ENCODE results near the gene KRTAP21-1. TPM values are rescaled to one million over a fixed set of nuclear protein-coding genes. Genes with fewer than 3 reads are reported as not detected.

The KRTAP21-1 gene
- total and polyA plus RNA-seq, 7 experiments from 2014 or later, result not detected

GRCh38 chr21:30717105-30717504 is 38.1 kb downstream of the KRTAP21-1 start:
- intact Hi-C loops (cut with micrococcal nuclease), result no loop called here
- DNase-seq (no peak), ATAC-seq (no peak)
- Histone ChIP-seq H3K4me1 (ENCODE audit: control insufficient read depth in 2 of 2, insufficient read depth in 2 of 2, low read length in 2 of 2) (no peaks in the 10 kb centered on the region), H3K27ac (ENCODE audit: low read depth, low read length) (no peak overlapping the region), H3K27me3 (ENCODE audit: control insufficient read depth in 2 of 2, insufficient read depth in 2 of 2, low read length in 2 of 2) (no peaks in the 10 kb centered on the region), H3K9me3 (ENCODE audit: control insufficient read depth in 2 of 3, low read length in 3 of 3) (no peaks in the 10 kb centered on the region), H3K36me3 (ENCODE audit: control insufficient read depth in 2 of 3, insufficient read depth in 3 of 3, low read length in 3 of 3) (no peaks in the 10 kb centered on the region), H3K4me3 (ENCODE audit: low read length) (no peak overlapping the region)
- Mint-ChIP-seq H3K4me1 (peaks cover 0 to 25% (median 0%) of the 10 kb centered on the region in 7 donors), H3K27me3 (peaks cover 0 to 4% (median 0%) of the 10 kb centered on the region in 5 donors), H3K4me3 (peak overlapping the region in 1 of 10 donors; percentile 20), H3K27ac (peak overlapping the region in 2 of 9 donors; percentile 29 to 74), H3K36me3 (peaks cover 0 to 10% (median 0%) of the 10 kb centered on the region in 5 donors), H3K9me3 (peaks cover 0 to 10% (median 2%) of the 10 kb centered on the region in 11 donors)
- POLR2A ChIA-PET, result no interaction called here
- CTCF ChIA-PET, result no interaction called here

GRCh38 chr21:30714946-30715345 is 40.3 kb downstream of the KRTAP21-1 start:
- peaks cover 0 to 16% (median 3%) of the 10 kb centered on the region in 11 donors for H3K9me3 Mint-ChIP-seq
- ChIA-PET CTCF (no interaction called here), POLR2A (no interaction called here)
- no peak for ATAC-seq
- H3K27ac Mint-ChIP-seq, result no peak overlapping the region
- H3K4me1 ChIP-seq (ENCODE audit: control insufficient read depth in 2 of 2, insufficient read depth in 2 of 2, low read length in 2 of 2), result no peaks in the 10 kb centered on the region
- peaks cover 0 to 24% (median under 1%) of the 10 kb centered on the region in 7 donors for H3K4me1 Mint-ChIP-seq
- peaks cover 0 to 4% (median 0%) of the 10 kb centered on the region in 5 donors for H3K27me3 Mint-ChIP-seq
- no peak overlapping the region for H3K4me3 ChIP-seq (ENCODE audit: low read length)
- H3K4me3 Mint-ChIP-seq, result no peak overlapping the region
- no peaks in the 10 kb centered on the region for H3K36me3 ChIP-seq (ENCODE audit: control insufficient read depth in 2 of 3, insufficient read depth in 3 of 3, low read length in 3 of 3)
- intact Hi-C loops (cut with micrococcal nuclease), result no loop called here
- H3K27me3 ChIP-seq (ENCODE audit: control insufficient read depth in 2 of 2, insufficient read depth in 2 of 2, low read length in 2 of 2), result no peaks in the 10 kb centered on the region
- DNase-seq, result no peak
- H3K27ac ChIP-seq (ENCODE audit: low read depth, low read length), result no peak overlapping the region
- H3K36me3 Mint-ChIP-seq, result peaks cover 0 to 13% (median 0%) of the 10 kb centered on the region in 5 donors
- no peaks in the 10 kb centered on the region for H3K9me3 ChIP-seq (ENCODE audit: control insufficient read depth in 2 of 3, low read length in 3 of 3)

- Mint-ChIP-seq H3K27me3 (peaks cover 0 to 4% (median 0%) of the 10 kb centered on the region in 5 donors), H3K4me3 (no peak overlapping the region), H3K27ac (no peak overlapping the region), H3K36me3 (peaks cover 0 to 13% (median 0%) of the 10 kb centered on the region in 5 donors), H3K9me3 (peaks cover 0 to 16% (median 3%) of the 10 kb centered on the region in 11 donors), H3K4me1 (peaks cover 0 to 20% (median 1%) of the 10 kb centered on the region in 7 donors)
- no peaks in the 10 kb centered on the region for H3K9me3 ChIP-seq (ENCODE audit: control insufficient read depth in 2 of 3, low read length in 3 of 3)
- no peak overlapping the region for H3K4me3 ChIP-seq (ENCODE audit: low read length)
- intact Hi-C loops (cut with micrococcal nuclease), result no loop called here
- no peak for DNase-seq
- no peaks in the 10 kb centered on the region for H3K4me1 ChIP-seq (ENCODE audit: control insufficient read depth in 2 of 2, insufficient read depth in 2 of 2, low read length in 2 of 2)
- no peak overlapping the region for H3K27ac ChIP-seq (ENCODE audit: low read depth, low read length)
- ATAC-seq, result no peak
- no peaks in the 10 kb centered on the region for H3K36me3 ChIP-seq (ENCODE audit: control insufficient read depth in 2 of 3, insufficient read depth in 3 of 3, low read length in 3 of 3)
- POLR2A ChIA-PET, result no interaction called here
- no peaks in the 10 kb centered on the region for H3K27me3 ChIP-seq (ENCODE audit: control insufficient read depth in 2 of 2, insufficient read depth in 2 of 2, low read length in 2 of 2)
- CTCF ChIA-PET, result no interaction called here
Observed at GRCh38 chr21:30714456-30714855, 40.8 kb downstream of the KRTAP21-1 start.

GRCh38 chr21:30713766-30714165 is 41.5 kb downstream of the KRTAP21-1 start:
- Histone ChIP-seq H3K4me1 (ENCODE audit: control insufficient read depth in 2 of 2, insufficient read depth in 2 of 2, low read length in 2 of 2) (no peaks in the 10 kb centered on the region), H3K9me3 (ENCODE audit: control insufficient read depth in 2 of 3, low read length in 3 of 3) (no peaks in the 10 kb centered on the region), H3K27ac (ENCODE audit: low read depth, low read length) (no peak overlapping the region), H3K4me3 (ENCODE audit: low read length) (no peak overlapping the region), H3K36me3 (ENCODE audit: control insufficient read depth in 2 of 3, insufficient read depth in 3 of 3, low read length in 3 of 3) (no peaks in the 10 kb centered on the region), H3K27me3 (ENCODE audit: control insufficient read depth in 2 of 2, insufficient read depth in 2 of 2, low read length in 2 of 2) (no peaks in the 10 kb centered on the region)
- H3K27ac Mint-ChIP-seq, result no peak overlapping the region
- ChIA-PET POLR2A (no interaction called here), CTCF (no interaction called here)
- peaks cover 0 to 4% (median 0%) of the 10 kb centered on the region in 5 donors for H3K27me3 Mint-ChIP-seq
- H3K36me3 Mint-ChIP-seq, result peaks cover 0 to 13% (median 0%) of the 10 kb centered on the region in 5 donors
- peaks cover 0 to 16% (median 3%) of the 10 kb centered on the region in 11 donors for H3K9me3 Mint-ChIP-seq
- intact Hi-C loops (cut with micrococcal nuclease), result no loop called here
- DNase-seq (no peak), ATAC-seq (no peak)
- H3K4me1 Mint-ChIP-seq, result peaks cover 0 to 13% (median 1%) of the 10 kb centered on the region in 7 donors
- no peak overlapping the region for H3K4me3 Mint-ChIP-seq

- ChIA-PET POLR2A (no interaction called here), CTCF (no interaction called here)
- no peak overlapping the region for H3K4me3 ChIP-seq (ENCODE audit: low read length)
- no peaks in the 10 kb centered on the region for H3K27me3 ChIP-seq (ENCODE audit: control insufficient read depth in 2 of 2, insufficient read depth in 2 of 2, low read length in 2 of 2)
- Mint-ChIP-seq H3K27ac (no peak overlapping the region), H3K4me3 (no peak overlapping the region), H3K4me1 (peaks cover 0 to 1% (median 0%) of the 10 kb centered on the region in 7 donors), H3K9me3 (peaks cover 0 to 13% (median 2%) of the 10 kb centered on the region in 11 donors), H3K36me3 (peaks cover 0 to 10% (median 0%) of the 10 kb centered on the region in 5 donors), H3K27me3 (peaks cover 0 to 7% (median 2%) of the 10 kb centered on the region in 5 donors)
- H3K27ac ChIP-seq (ENCODE audit: low read depth, low read length), result no peak overlapping the region
- no peaks in the 10 kb centered on the region for H3K4me1 ChIP-seq (ENCODE audit: control insufficient read depth in 2 of 2, insufficient read depth in 2 of 2, low read length in 2 of 2)
- intact Hi-C loops (cut with micrococcal nuclease), result no loop called here
- DNase-seq (no peak), ATAC-seq (no peak)
- H3K36me3 ChIP-seq (ENCODE audit: control insufficient read depth in 2 of 3, insufficient read depth in 3 of 3, low read length in 3 of 3), result no peaks in the 10 kb centered on the region
- H3K9me3 ChIP-seq (ENCODE audit: control insufficient read depth in 2 of 3, low read length in 3 of 3), result no peaks in the 10 kb centered on the region
Observed at GRCh38 chr21:30710499-30710898, 44.7 kb downstream of the KRTAP21-1 start.

DNA sequence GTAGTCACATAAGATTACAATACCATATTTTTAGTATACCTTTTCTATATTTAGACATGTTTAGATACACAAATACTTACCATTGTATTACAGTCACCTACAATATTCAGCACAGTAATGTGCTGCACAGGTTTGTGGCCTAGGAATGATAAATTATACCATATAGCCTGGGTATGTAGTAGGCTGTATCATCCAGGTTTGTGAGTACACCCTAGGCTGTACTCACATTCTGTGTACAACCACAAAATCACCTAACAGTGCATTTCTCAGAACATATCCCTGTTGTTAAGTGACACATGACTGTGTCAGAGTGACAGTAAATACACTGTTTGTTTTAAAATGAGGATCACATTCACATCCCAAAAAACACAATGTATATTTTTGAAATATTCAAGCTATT is 47.8 kb downstream of the KRTAP21-1 start:
- H3K4me1 Mint-ChIP-seq, result peaks cover 0 to 1% (median 0%) of the 10 kb centered on the region in 7 donors
- ChIA-PET CTCF (no interaction called here), POLR2A (no interaction called here)
- H3K9me3 ChIP-seq (ENCODE audit: control insufficient read depth in 2 of 3, low read length in 3 of 3), result no peaks in the 10 kb centered on the region
- H3K27ac ChIP-seq (ENCODE audit: low read depth, low read length), result no peak overlapping the region
- H3K27me3 ChIP-seq (ENCODE audit: control insufficient read depth in 2 of 2, insufficient read depth in 2 of 2, low read length in 2 of 2), result no peaks in the 10 kb centered on the region
- H3K4me3 ChIP-seq (ENCODE audit: low read length), result no peak overlapping the region
- intact Hi-C loops (cut with micrococcal nuclease), result no loop called here
- H3K4me3 Mint-ChIP-seq, result no peak overlapping the region
- no peak for ATAC-seq
- peaks cover 0 to 6% (median 3%) of the 10 kb centered on the region in 11 donors for H3K9me3 Mint-ChIP-seq
- peaks cover 0 to 5% (median 0%) of the 10 kb centered on the region in 5 donors for H3K36me3 Mint-ChIP-seq
- no peaks in the 10 kb centered on the region for H3K36me3 ChIP-seq (ENCODE audit: control insufficient read depth in 2 of 3, insufficient read depth in 3 of 3, low read length in 3 of 3)
- no peak overlapping the region for H3K27ac Mint-ChIP-seq
- H3K27me3 Mint-ChIP-seq, result peaks cover 0 to 5% (median 3%) of the 10 kb centered on the region in 5 donors
- no peaks in the 10 kb centered on the region for H3K4me1 ChIP-seq (ENCODE audit: control insufficient read depth in 2 of 2, insufficient read depth in 2 of 2, low read length in 2 of 2)
- DNase-seq, result no peak
